Measurements from ENCODE around the gene G6PC3. TPM values are rescaled to one million over a fixed set of nuclear protein-coding genes. Genes with fewer than 3 reads are reported as not detected.

G6PC3 gene
- total and polyA plus RNA-seq, 2 of the 4 experiments (the other 2 are of a cell fraction): 20.4 to 107 TPM

- TF ChIP-seq USF2 (IDR thresholded peaks at IDR 0.05; ENCODE audit: low read depth, low read length) (no peak), SMC3 (IDR thresholded peaks at IDR 0.05; ENCODE audit: low read depth, low read length) (no peak), RFX5 (IDR thresholded peaks at IDR 0.05; ENCODE audit: low read depth, low read length) (no peak), CHD1 (IDR thresholded peaks at IDR 0.05; ENCODE audit: low read depth, low read length) (no peak)
Measured at GRCh38 chr17:44117351-44117750, 46.8 kb downstream of the G6PC3 start (continued).

- peaks cover 2% of the 10 kb centered on the region; the same call in 1 of the 2 replicates for H3K36me3 ChIP-seq (ENCODE audit: control insufficient read depth, insufficient read depth, low read length)
- H2AK9ac ChIP-seq (replicated peaks; ENCODE audit: low read depth, low read length, poor library complexity): peak overlapping the region; percentile 51
- H3K27ac ChIP-seq (ENCODE audit: insufficient read depth, low read length): no peak overlapping the region
- H4K20me1 ChIP-seq (ENCODE audit: insufficient read depth, low read length): peaks cover 52% of the 10 kb centered on the region
- H2BK120ac ChIP-seq (ENCODE audit: low read depth, low read length): no peak overlapping the region
- no peaks in the 10 kb centered on the region for H3K9me3 ChIP-seq (ENCODE audit: control insufficient read depth, insufficient read depth, low read length)
- no peak overlapping the region for H3K23ac ChIP-seq (ENCODE audit: low read depth, low read length)
- no peak overlapping the region for H3K18ac ChIP-seq (ENCODE audit: low read depth, low read length)
- BruUV-seq (replicated peaks): no TSS peak
- H3K4me2 ChIP-seq (ENCODE audit: low read depth, low read length): no peak overlapping the region
- no peak overlapping the region for H3K56ac ChIP-seq (ENCODE audit: extremely low read depth, insufficient read depth, low read length)
- dilution Hi-C loops (cut with HindIII; ENCODE audit: low sequenced_read_pairs, unreplicated experiment) (no loop called here), in situ Hi-C loops (cut with MboI; ENCODE audit: low sequenced_read_pairs) (no loop called here), intact Hi-C loops (cut with micrococcal nuclease) (no loop called here)
- H2AFZ ChIP-seq (replicated peaks; ENCODE audit: low read length, poor library complexity): peak overlapping the region; percentile 37
- peaks cover 5% of the 10 kb centered on the region; the same call in 1 of the 2 replicates for H3K4me1 ChIP-seq (ENCODE audit: control insufficient read depth, insufficient read depth, low read length)
- no peak overlapping the region for H2BK15ac ChIP-seq (ENCODE audit: low read depth, low read length)
- ChIA-PET POLR2A (ENCODE audit: unreplicated experiment) (no interaction called here), CTCF (no interaction called here)
- no peak overlapping the region for H3K9ac ChIP-seq (ENCODE audit: low read depth, low read length)
- H3K9me1 ChIP-seq (ENCODE audit: insufficient read depth, low read length): peaks cover 14% of the 10 kb centered on the region
- no peak overlapping the region for H4K91ac ChIP-seq (ENCODE audit: insufficient read depth, low read depth, low read length)
- no peak overlapping the region for H2AK5ac ChIP-seq (ENCODE audit: low read depth, low read length)
- H4K5ac ChIP-seq (ENCODE audit: low read depth, low read length): no peak overlapping the region
- no peak overlapping the region for H3K14ac ChIP-seq (replicated peaks; ENCODE audit: low read depth, low read length)
- no peaks in the 10 kb centered on the region for H3K27me3 ChIP-seq (ENCODE audit: control insufficient read depth, insufficient read depth, low read length)
- DNase-seq: no peak
- WGBS, 2 experiments (ENCODE audit: extremely low coverage in 2 of 2, insufficient read length in 1 of 2): 54% methylated on average over 3 of the region's 10 CpGs; no CpG with 5 or more reads in 1 of the 2 experiments
- ATAC-seq (ENCODE audit: low read depth): no peak
- H4K8ac ChIP-seq (ENCODE audit: low read depth in 2 of 2, low read length in 2 of 2): no peak overlapping the region
- peaks cover 11 to 87% of the 10 kb centered on the region in 2 experiments for H3K79me1 ChIP-seq (ENCODE audit: low read depth in 1 of 2, low read length in 2 of 2)
- no peak overlapping the region for H3K4ac ChIP-seq (ENCODE audit: low read depth, low read length)
- no peak overlapping the region for H2BK5ac ChIP-seq (ENCODE audit: low read depth, low read length, poor library complexity, severe bottlenecking)
- H2BK20ac ChIP-seq (ENCODE audit: low read depth, low read length): no peak overlapping the region
- H3K4me3 ChIP-seq (ENCODE audit: insufficient read depth, low read depth, low read length): no peak overlapping the region
- TF ChIP-seq RFX5 (IDR thresholded peaks at IDR 0.05; ENCODE audit: low read depth, low read length) (no peak), ELK1 (IDR thresholded peaks at IDR 0.05; ENCODE audit: borderline replicate concordance, low read depth, low read length) (no peak), FOS (IDR thresholded peaks at IDR 0.05; ENCODE audit: low read depth, low read length) (no peak), USF2 (IDR thresholded peaks at IDR 0.05; ENCODE audit: low read depth, low read length) (no peak), RCOR1 (IDR thresholded peaks at IDR 0.05; ENCODE audit: insufficient replicate concordance, low read length) (no peak), MXI1 (IDR thresholded peaks at IDR 0.05; ENCODE audit: borderline replicate concordance, low read depth, low read length) (no peak), CHD1 (IDR thresholded peaks at IDR 0.05; ENCODE audit: low read depth, low read length) (no peak), RAD21 (IDR thresholded peaks at IDR 0.05; ENCODE audit: low read length) (no peak), NFE2L2 (IDR thresholded peaks at IDR 0.05; ENCODE audit: low read depth, low read length) (no peak), SMC3 (IDR thresholded peaks at IDR 0.05; ENCODE audit: low read depth, low read length) (no peak), CEBPB (IDR thresholded peaks at IDR 0.05; ENCODE audit: low read depth, low read length) (no peak)
Measured at GRCh38 chr17:44118427-44119050, 48.0 kb downstream of the G6PC3 start.

All from IMR-90 (cell line).